OCI-LY1 (cell line): ENCODE measurements around the gene CCL4.

Experiments
- EZH2 ChIP-seq: fragments of 200-600 bp; sonication (generic), shearing (Covaris generic); IDR thresholded peaks from 2 replicates; pipeline ENCODE4 v1.8.0; 2017; ENCODE audit warnings: borderline replicate concordance, mixed run types, mild to moderate bottlenecking, antibody characterized with exemption, low read length, moderate library complexity, mixed read lengths
- TF ChIP-seq, protein P1 (sequence below): fragments of 200-600 bp; sonication (generic), shearing (Covaris generic); IDR thresholded peaks from 2 replicates; pipeline ENCODE4 v1.5.1; 2017; ENCODE audit warnings: mild to moderate bottlenecking, antibody characterized with exemption, low read length, moderate library complexity, mixed read lengths

DNA sequence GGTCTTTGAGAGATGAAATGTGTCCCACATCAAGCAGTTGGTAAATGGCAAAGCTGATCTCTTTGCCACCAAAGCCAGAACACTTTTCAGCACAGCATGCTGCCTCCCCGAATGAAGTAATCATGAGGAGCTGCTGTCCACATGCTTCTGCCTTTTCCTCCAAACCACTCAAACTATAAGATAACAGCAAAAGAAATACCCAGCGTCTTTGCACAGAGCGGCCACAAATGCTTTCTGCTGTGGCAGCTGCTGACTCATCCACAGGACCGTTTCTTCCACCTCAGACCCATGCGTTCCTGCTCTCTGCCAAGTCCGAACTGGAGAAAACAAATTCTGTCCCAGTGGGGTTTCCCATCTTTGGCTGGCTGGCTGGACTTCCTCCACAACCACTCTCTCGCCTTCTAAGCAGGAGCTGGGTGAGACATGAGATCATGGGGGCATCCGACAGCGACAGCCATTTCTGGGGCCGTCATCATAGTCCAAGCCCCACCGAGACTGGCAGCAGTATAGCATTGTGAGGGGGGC, 45.7 kb downstream of the CCL4 start:
- TF ChIP-seq, protein P1, sequence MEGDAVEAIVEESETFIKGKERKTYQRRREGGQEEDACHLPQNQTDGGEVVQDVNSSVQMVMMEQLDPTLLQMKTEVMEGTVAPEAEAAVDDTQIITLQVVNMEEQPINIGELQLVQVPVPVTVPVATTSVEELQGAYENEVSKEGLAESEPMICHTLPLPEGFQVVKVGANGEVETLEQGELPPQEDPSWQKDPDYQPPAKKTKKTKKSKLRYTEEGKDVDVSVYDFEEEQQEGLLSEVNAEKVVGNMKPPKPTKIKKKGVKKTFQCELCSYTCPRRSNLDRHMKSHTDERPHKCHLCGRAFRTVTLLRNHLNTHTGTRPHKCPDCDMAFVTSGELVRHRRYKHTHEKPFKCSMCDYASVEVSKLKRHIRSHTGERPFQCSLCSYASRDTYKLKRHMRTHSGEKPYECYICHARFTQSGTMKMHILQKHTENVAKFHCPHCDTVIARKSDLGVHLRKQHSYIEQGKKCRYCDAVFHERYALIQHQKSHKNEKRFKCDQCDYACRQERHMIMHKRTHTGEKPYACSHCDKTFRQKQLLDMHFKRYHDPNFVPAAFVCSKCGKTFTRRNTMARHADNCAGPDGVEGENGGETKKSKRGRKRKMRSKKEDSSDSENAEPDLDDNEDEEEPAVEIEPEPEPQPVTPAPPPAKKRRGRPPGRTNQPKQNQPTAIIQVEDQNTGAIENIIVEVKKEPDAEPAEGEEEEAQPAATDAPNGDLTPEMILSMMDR, result no peak
- no peak for TF ChIP-seq EZH2
